HepG2 (cell line): ENCODE results near the gene UBE2H. TPM values are rescaled to one million over a fixed set of nuclear protein-coding genes. Genes with fewer than 3 reads are reported as not detected.
A peak's percentile ranks its signal among the peaks of the same experiment; 100 is the strongest.

Experiments
- CAMTA2 ChIP-seq: sonication (generic); formaldehyde crosslinking; IDR thresholded peaks from 2 replicates; pipeline ENCODE4 v1.4.0; 2020; ENCODE audit warnings: mild to moderate bottlenecking, missing genetic modification reagents, borderline replicate concordance
- CTCF ChIP-seq: sonication (generic); formaldehyde crosslinking; IDR thresholded peaks from 2 replicates; pipeline ENCODE4 v1.5.0; 2020; ENCODE audit warnings: mild to moderate bottlenecking, missing genetic modification reagents, moderate library complexity
- FOXA3 ChIP-seq: IDR thresholded peaks from 2 replicates; pipeline ENCODE4 v1.6.1; 2016; ENCODE audit warnings: missing genetic modification reagents, missing compliant biosample characterization
- HDAC1 ChIP-seq: sonication (generic); formaldehyde crosslinking; IDR thresholded peaks from 2 replicates; pipeline ENCODE4 v1.5.1; 2020; ENCODE audit warnings: mild to moderate bottlenecking, missing genetic modification reagents
- HNF4A ChIP-seq: sonication (generic); formaldehyde crosslinking; IDR thresholded peaks from 2 replicates; pipeline ENCODE4 v1.4.0; 2020; ENCODE audit warnings: missing genetic modification reagents
- MIER3 ChIP-seq: IDR thresholded peaks from 2 replicates; pipeline ENCODE4 v1.6.1; 2016; ENCODE audit warnings: missing compliant biosample characterization, borderline replicate concordance
- POLR2AphosphoS2 ChIP-seq: IDR thresholded peaks from 2 replicates; pipeline ENCODE4 v1.6.1; 2011; ENCODE audit warnings: low read depth, low read length, improper control_type of control experiment
- RXRA ChIP-seq: sonication (generic); formaldehyde crosslinking; IDR thresholded peaks from 2 replicates; pipeline ENCODE4 v1.5.1; 2020; ENCODE audit warnings: missing genetic modification reagents
- SALL1 ChIP-seq: sonication (generic); formaldehyde crosslinking; IDR thresholded peaks from 2 replicates; pipeline ENCODE4 v1.8.0; 2022; ENCODE audit warnings: mild to moderate bottlenecking, missing genetic modification reagents
- SOX13 ChIP-seq, 3 experiments: fragments of 450-650 bp in 1 of 3; sonication (generic) in 1 of 3; formaldehyde crosslinking in 1 of 3; IDR thresholded peaks in 2 of 3; conservative IDR thresholded peaks in 1 of 3; 2 replicates each; pipeline versions ENCODE4 v1.5.0 to v1.6.1; 2016 to 2020; ENCODE audit warnings: antibody characterized with exemption in 1 of 3, mild to moderate bottlenecking in 1 of 3, missing compliant biosample characterization in 1 of 3, missing genetic modification reagents in 1 of 3, moderate library complexity in 1 of 3
- TRAFD1 ChIP-seq: sonication (generic); formaldehyde crosslinking; IDR thresholded peaks from 2 replicates; pipeline ENCODE4 v1.5.1; 2020; ENCODE audit warnings: missing genetic modification reagents, mild to moderate bottlenecking, borderline replicate concordance
- XRCC5 ChIP-seq: fragments of 200-400 bp; formaldehyde crosslinking; optimal IDR thresholded peaks from 2 replicates; pipeline ENCODE3; 2017; ENCODE audit warnings: mild to moderate bottlenecking, low read length
- ZEB1 ChIP-seq: IDR thresholded peaks from 2 replicates; pipeline ENCODE4 v1.6.1; 2012; ENCODE audit warnings: mild to moderate bottlenecking, low read depth, inconsistent platforms; ENCODE audit not compliant: insufficient replicate concordance
- ZMYM4 ChIP-seq: sonication (generic); formaldehyde crosslinking; IDR thresholded peaks from 2 replicates; pipeline ENCODE4 v1.8.1; 2023; ENCODE audit warnings: mild to moderate bottlenecking, missing genetic modification reagents
- ZNF549 ChIP-seq: sonication (generic); formaldehyde crosslinking; IDR thresholded peaks from 2 replicates; pipeline ENCODE4 v1.5.0; 2020; ENCODE audit warnings: missing genetic modification reagents
- ZNF564 ChIP-seq: sonication (generic); formaldehyde crosslinking; IDR thresholded peaks from 2 replicates; pipeline ENCODE4 v1.8.1; 2023; ENCODE audit warnings: mild to moderate bottlenecking, missing genetic modification reagents
- ZSCAN12 ChIP-seq: sonication (generic); formaldehyde crosslinking; IDR thresholded peaks from 2 replicates; pipeline ENCODE4 v1.9.0; 2021; ENCODE audit warnings: mild to moderate bottlenecking, missing genetic modification reagents
- ZSCAN25 ChIP-seq: sonication (generic); formaldehyde crosslinking; IDR thresholded peaks from 2 replicates; pipeline ENCODE4 v1.8.0; 2022; ENCODE audit warnings: mild to moderate bottlenecking, missing genetic modification reagents
- polyA plus RNA-seq, 8 experiments: library from polyadenylated mRNA; depleted of rRNA in 3 of 8; stranded (reverse) in 7 of 8; unstranded in 1 of 8; fragments of >200 nt; fragmentation: Illumina TruSeq in 4 of 8; extraction: Trizol in 4 of 8; gene quantifications; 2 replicates each; pipeline versions ENCODE4 v1.2.1 to v1.2.3, GENCODE V29; 2011 to 2016; ENCODE audit warnings: low read depth in 4 of 8, missing spikeins in 1 of 8, mixed read lengths in 1 of 8; ENCODE audit not compliant: insufficient read depth in 1 of 8
- total RNA-seq, 5 experiments: library from RNA; depleted of rRNA; stranded (reverse); fragments of >200 nt; fragmentation: Illumina TruSeq; extraction: Trizol; gene quantifications; 2 replicates each; pipeline ENCODE4 v1.2.3, GENCODE V29; 2016; ENCODE audit warnings: low read depth in 1 of 5
- TF ChIP-seq, protein P1 (sequence below): sonication (generic); formaldehyde crosslinking; IDR thresholded peaks from 2 replicates; pipeline ENCODE4 v1.5.0; 2020; ENCODE audit warnings: missing genetic modification reagents
- TF ChIP-seq, protein P2 (sequence below): sonication (generic); formaldehyde crosslinking; IDR thresholded peaks from 2 replicates; pipeline ENCODE4 v1.5.1; 2020; ENCODE audit warnings: mild to moderate bottlenecking, missing genetic modification reagents, moderate library complexity

UBE2H gene
- total and polyA plus RNA-seq, 2 of the 13 experiments (the other 11 are each of a cell fraction or from before 2014, with no cell fraction given) = 15.5 to 40.1 TPM

DNA sequence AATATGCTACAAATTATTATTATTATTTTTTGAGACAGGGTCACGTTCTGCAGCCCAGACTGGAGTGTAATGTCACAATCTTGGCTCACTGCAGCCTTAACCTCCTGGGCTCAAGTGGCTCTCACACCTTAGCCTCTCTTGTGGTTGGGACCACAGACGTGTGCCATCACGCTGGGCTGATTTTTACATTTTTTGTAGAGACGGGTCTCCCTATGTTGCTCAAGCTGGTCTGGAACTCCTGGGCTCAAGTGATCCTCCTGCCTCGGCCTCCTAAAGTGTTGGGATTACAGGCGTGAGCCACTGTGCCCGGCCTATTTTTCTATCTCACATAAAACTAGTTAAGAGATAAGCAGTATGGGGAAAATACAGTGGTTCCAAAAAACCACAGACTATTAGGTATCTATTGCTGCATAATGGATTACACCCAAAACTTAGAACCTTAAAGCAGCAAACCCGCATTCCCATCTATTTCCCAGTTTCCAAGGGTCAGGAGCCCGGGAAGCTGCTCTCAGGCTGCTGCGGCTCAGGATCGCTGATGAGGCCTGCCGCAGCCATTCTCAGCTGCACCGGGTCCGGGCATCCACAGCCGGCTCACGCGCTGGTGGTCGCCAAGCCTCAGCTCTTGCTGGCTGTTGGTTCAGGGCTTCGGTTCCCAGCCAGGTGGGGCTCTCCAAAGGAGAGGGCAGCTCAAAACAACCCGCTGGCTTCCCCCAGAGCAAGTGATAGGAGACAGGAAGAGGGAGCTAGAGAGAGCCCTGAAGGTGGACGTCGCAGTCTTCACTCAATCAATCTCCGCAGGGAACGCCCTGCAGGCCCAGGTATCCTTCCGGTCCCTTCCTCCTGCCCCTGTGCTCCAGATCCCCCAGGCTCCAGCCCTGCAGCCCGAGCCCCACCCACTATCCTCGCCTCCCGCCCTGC is 128.2 kb downstream of the UBE2H start (continued):
- TF ChIP-seq, protein P1, sequence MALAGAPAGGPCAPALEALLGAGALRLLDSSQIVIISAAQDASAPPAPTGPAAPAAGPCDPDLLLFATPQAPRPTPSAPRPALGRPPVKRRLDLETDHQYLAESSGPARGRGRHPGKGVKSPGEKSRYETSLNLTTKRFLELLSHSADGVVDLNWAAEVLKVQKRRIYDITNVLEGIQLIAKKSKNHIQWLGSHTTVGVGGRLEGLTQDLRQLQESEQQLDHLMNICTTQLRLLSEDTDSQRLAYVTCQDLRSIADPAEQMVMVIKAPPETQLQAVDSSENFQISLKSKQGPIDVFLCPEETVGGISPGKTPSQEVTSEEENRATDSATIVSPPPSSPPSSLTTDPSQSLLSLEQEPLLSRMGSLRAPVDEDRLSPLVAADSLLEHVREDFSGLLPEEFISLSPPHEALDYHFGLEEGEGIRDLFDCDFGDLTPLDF (CRISPR knock-in tag) = no peak
- TF ChIP-seq CTCF (CRISPR knock-in tag) (peak; percentile 59), RXRA (no peak), SOX13 (IDR thresholded peaks at IDR 0.05) (no peak), SOX13 (CRISPR knock-in tag; conservative IDR thresholded peaks at IDR 0.05 in 1 of 2, IDR thresholded peaks at IDR 0.05 in 1 of 2) (no peak), FOXA3 (CRISPR knock-in tag) (no peak), ZMYM4 (0 out of 2 replicates have a peak, but pooled peaks have one; percentile 29), HNF4A (CRISPR knock-in tag) (no peak), ZNF564 (CRISPR knock-in tag) (no peak), TRAFD1 (CRISPR knock-in tag) (no peak), CAMTA2 (CRISPR knock-in tag) (no peak), ZSCAN12 (CRISPR knock-in tag) (no peak), ZSCAN25 (CRISPR knock-in tag) (peak; percentile 84; the same call in 1 of the 2 replicates), HDAC1 (CRISPR knock-in tag) (0 out of 2 replicates have a peak, but pooled peaks have one; percentile 32), ZNF549 (CRISPR knock-in tag) (no peak), SALL1 (CRISPR knock-in tag) (no peak), ZEB1 (peak; percentile 73), POLR2AphosphoS2 (no peak), XRCC5 (peak; percentile 31), MIER3 (CRISPR knock-in tag) (no peak)
- TF ChIP-seq, protein P2, sequence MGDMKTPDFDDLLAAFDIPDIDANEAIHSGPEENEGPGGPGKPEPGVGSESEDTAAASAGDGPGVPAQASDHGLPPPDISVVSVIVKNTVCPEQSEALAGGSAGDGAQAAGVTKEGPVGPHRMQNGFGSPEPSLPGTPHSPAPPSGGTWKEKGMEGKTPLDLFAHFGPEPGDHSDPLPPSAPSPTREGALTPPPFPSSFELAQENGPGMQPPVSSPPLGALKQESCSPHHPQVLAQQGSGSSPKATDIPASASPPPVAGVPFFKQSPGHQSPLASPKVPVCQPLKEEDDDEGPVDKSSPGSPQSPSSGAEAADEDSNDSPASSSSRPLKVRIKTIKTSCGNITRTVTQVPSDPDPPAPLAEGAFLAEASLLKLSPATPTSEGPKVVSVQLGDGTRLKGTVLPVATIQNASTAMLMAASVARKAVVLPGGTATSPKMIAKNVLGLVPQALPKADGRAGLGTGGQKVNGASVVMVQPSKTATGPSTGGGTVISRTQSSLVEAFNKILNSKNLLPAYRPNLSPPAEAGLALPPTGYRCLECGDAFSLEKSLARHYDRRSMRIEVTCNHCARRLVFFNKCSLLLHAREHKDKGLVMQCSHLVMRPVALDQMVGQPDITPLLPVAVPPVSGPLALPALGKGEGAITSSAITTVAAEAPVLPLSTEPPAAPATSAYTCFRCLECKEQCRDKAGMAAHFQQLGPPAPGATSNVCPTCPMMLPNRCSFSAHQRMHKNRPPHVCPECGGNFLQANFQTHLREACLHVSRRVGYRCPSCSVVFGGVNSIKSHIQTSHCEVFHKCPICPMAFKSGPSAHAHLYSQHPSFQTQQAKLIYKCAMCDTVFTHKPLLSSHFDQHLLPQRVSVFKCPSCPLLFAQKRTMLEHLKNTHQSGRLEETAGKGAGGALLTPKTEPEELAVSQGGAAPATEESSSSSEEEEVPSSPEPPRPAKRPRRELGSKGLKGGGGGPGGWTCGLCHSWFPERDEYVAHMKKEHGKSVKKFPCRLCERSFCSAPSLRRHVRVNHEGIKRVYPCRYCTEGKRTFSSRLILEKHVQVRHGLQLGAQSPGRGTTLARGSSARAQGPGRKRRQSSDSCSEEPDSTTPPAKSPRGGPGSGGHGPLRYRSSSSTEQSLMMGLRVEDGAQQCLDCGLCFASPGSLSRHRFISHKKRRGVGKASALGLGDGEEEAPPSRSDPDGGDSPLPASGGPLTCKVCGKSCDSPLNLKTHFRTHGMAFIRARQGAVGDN (CRISPR knock-in tag) = peak; percentile 26; the same call in 1 of the 2 replicates
